HT1080 (cell line): ENCODE data around the gene CPLANE1. TPM values are rescaled to one million over a fixed set of nuclear protein-coding genes. Genes with fewer than 3 reads are reported as not detected.

Experiments
- DNase-seq: peaks from one replicate; pipeline ENCODE4 v3.0.0-alpha.2; 2015; ENCODE audit warnings: low read depth
- small RNA-seq: library from RNA; depleted of rRNA; stranded (forward); fragments of <200 nt; gene quantifications from one replicate; pipeline ENCODE3, GENCODE V24; 2014
- total RNA-seq: library from RNA; depleted of rRNA; stranded (reverse); fragments of >200 nt; shearing (Covaris generic); gene quantifications from 2 replicates; pipeline ENCODE4 v1.2.3, GENCODE V29; 2014; rRNA removed

The CPLANE1 gene
- total RNA-seq, 1 experiment from 2014 or later: 4.8 TPM

DNA sequence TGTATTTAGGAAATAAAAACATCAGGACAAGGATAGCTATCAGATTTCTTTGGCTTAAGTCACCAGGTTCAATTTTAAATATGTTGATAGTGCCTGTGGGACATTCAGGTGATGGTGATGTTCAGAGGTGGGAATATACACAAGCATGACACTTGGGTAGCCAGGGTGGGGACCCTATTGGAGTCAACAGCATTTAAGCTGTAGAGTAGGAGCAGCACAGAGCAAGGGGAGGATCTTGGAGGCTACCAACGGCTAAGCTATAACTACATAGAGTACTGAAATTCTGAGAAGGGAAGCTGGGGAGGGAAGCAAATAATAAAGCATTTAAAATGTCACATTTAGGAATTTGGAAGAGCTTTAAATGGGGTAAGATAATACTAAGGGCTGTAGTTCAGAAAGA, 177.7 kb downstream of the CPLANE1 start:
- DNase-seq: no peak

- DNase-seq: no peak
Observed at GRCh38 chr5:37064442-37064841, 184.7 kb downstream of the CPLANE1 start.

DNA sequence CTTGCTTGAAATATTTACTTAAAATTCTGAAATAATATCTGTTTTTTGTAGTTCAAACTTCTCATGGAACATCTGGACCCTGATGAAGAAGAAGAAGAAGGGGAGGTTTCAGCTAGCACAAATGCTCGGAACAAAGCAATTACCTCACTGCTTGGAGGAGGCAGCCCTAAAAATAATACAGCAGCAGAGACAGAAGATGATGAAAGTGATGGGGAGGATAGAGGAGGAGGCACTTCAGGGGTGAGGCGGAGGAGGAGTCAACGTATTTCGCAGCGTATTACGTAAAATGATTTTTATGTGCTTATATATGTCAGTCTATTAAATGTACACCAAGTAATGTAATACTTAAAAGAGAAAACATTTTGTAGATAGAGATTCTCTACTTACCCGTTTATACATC, 185.4 kb downstream of the CPLANE1 start:
- DNase-seq: no peak

DNA sequence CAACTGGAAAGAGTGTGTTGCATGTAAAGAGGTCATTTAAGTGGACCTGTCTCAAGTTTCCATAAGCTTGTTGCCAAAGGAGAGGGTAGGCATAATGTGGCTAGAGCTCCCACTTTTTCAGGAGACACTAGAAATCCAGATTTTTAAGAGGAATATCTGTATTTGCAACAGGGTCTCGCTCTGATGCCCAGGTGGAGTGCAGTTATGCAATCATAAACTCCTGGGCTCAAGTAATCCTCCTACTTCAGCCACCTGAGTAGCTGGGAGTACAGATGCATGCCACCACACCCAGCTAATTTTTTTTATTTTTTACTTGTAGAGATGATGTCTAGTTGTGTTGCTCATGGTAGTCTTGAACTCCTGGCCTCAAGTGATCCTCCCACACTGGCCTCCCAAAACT, 189.1 kb downstream of the CPLANE1 start:
- DNase-seq: no peak

GRCh38 chr5:37056762-37057161, 192.4 kb downstream of the CPLANE1 start:
- DNase-seq: no peak

Small RNAs within 50 kb of the gene (small RNA-seq; reads per million reads assigned to genes)
- gene C8orf59P2: not detected

Other genes with a start within 250 kb of the CPLANE1 start
- gene NUP155, start 121.7 kb upstream of the CPLANE1 start, total RNA-seq: 68.7 and 83.7 TPM in 2 replicates
- 29.4 and 30.7 TPM in 2 replicates for gene WDR70, start 129.9 kb upstream of the CPLANE1 start, total RNA-seq